Lower leg skin (tissue), 4 donors: Measurements from ENCODE around the gene NRXN3. TPM values are rescaled to one million over a fixed set of nuclear protein-coding genes. Genes with fewer than 3 reads are reported as not detected.

Experiments used
- DNase-seq, 2 donors: peaks; one replicate each; pipeline ENCODE4 v3.0.0-alpha.2; 2019; ENCODE audit warnings: low spot score in 2 of 2
- H3K4me3 ChIP-seq: fragments of 200-600 bp; sonication (generic); 2 replicates; pipeline ENCODE4 v1.5.1; 2017; ENCODE audit warnings: mild to moderate bottlenecking, low read depth; ENCODE audit not compliant: poor library complexity, severe bottlenecking
- POLR2A ChIP-seq, 2 donors: fragments of 450-650 bp; IDR thresholded peaks; one replicate each; pipeline ENCODE4 v1.6.1; 2016 to 2017; ENCODE audit warnings: antibody characterized with exemption in 2 of 2, mild to moderate bottlenecking in 1 of 2, moderate library complexity in 1 of 2
- WGBS, 2 donors: methylation state at CpG; one replicate each; pipeline ENCODE4 v1.1.5; 2018; 5-methylcytosine and 5-hydroxymethylcytosine counted together
- intact Hi-C: fragments of 100-400 bp; cut with DNase I; formaldehyde crosslinking; loops from one replicate; pipeline ENCODE4 v1.15.0; 2023; ENCODE audit warnings: low total_unique reads
- total RNA-seq, 4 donors: library from RNA; depleted of rRNA; stranded (reverse); fragments of >200 nt; gene quantifications; one replicate each; pipeline ENCODE4 v1.1.0, GENCODE V29; 2016
- TF ChIP-seq, protein P1 (sequence below), 3 donors: fragments of 450-650 bp; IDR thresholded peaks; one replicate each; pipeline ENCODE4 v1.5.1; 2016; ENCODE audit warnings: antibody characterized with exemption in 3 of 3, mild to moderate bottlenecking in 3 of 3, moderate library complexity in 2 of 3

The NRXN3 gene
- total RNA-seq, 4 donors from 2014 or later = 0.61 to 2.4 (median 1.7) TPM

DNA sequence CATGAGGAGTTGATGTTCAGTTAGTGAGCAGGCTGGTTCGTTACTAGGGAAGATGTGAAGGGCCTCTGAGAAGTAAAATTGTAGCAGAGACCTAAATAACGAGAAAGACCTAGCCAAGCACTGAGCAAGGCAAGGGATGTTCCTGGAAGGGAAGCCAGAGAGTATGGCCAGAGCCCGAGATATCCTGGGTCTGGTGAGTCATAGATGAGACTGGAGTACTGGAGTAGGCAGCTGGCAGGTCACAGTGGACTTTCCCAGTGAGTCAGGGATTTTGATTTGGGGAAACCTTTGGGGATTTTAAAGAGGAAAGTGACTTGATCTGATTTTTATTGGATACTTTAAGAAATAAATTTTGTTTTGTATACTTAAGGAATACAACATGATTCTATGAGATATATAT, 1672.1 kb downstream of the NRXN3 start:
- TF ChIP-seq POLR2A (IDR thresholded peaks at IDR 0.05) = no peak
- TF ChIP-seq, protein P1, sequence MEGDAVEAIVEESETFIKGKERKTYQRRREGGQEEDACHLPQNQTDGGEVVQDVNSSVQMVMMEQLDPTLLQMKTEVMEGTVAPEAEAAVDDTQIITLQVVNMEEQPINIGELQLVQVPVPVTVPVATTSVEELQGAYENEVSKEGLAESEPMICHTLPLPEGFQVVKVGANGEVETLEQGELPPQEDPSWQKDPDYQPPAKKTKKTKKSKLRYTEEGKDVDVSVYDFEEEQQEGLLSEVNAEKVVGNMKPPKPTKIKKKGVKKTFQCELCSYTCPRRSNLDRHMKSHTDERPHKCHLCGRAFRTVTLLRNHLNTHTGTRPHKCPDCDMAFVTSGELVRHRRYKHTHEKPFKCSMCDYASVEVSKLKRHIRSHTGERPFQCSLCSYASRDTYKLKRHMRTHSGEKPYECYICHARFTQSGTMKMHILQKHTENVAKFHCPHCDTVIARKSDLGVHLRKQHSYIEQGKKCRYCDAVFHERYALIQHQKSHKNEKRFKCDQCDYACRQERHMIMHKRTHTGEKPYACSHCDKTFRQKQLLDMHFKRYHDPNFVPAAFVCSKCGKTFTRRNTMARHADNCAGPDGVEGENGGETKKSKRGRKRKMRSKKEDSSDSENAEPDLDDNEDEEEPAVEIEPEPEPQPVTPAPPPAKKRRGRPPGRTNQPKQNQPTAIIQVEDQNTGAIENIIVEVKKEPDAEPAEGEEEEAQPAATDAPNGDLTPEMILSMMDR (IDR thresholded peaks at IDR 0.05) = no peak
- intact Hi-C loops = no loop called here
- no peak overlapping the region for H3K4me3 ChIP-seq
- WGBS, 2 donors = 33 to 35% methylated on average over 3 of the region's 3 CpGs
- DNase-seq = peak in 1 of 2 donors; percentile 41

DNA sequence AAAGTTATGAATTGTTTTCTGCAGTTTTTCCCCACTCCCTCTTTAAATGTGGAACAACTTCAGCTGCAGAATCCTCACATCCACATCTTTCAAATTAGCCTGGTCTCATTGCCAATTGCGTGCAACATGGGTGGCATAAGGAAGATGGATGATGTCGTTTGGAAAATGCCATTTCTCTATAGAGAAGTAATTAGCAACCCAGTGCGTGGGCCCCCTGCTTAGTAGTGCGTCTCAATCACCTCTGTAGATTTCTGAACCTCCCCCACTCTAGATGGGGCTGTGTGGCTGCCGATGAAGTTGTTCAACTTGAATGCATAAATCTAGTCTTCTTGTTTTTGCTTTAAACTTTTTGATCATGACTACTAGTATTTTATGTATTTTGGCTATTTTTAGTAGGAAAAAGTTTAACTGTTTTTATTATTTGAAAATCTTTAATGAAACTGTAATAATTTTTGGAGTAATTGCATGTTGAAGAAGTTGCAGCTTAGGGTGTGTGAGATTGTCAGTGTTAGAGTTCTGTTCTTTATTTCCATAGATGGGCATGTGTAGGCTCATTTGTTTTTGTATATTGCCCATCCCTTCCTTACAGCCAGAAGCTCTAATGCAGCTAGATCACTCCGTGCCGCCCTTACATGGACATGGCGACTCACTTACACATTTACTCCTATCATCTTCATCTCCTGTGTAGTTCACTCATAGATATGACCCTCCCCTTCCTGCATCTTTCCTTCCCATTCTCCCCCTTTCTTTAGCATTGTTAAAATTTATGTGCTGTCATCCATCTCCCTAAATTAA, 1683.0 kb downstream of the NRXN3 start:
- TF ChIP-seq, protein P1 (IDR thresholded peaks at IDR 0.05) = no peak
- TF ChIP-seq POLR2A (IDR thresholded peaks at IDR 0.05) = no peak
- 55 to 61% methylated on average over 8 of the region's 8 CpGs for WGBS, 2 donors
- no peak overlapping the region for H3K4me3 ChIP-seq
- DNase-seq = no peak
- intact Hi-C loops = no loop called here

DNA sequence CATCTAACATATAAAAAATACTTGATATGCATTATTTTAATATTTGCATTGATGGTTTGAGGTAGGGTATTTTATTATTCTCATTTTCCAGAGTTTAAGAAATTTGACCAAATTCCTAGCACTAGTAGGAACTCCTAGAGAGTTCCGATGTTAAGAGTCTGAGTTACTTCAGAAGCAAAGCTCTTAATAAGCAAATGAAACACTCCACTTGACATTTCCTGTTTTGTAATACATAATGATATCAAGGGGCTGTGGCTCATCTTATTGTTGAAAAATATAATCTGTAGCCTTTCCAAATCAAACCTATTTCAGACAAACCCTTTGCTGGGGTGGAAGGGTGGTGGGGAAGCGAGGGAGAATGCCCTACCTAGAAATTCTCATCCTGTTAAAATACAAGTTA, 1685.6 kb downstream of the NRXN3 start:
- WGBS, 2 donors = 85 to 90% methylated on average over 2 of the region's 2 CpGs
- intact Hi-C loops = no loop called here
- H3K4me3 ChIP-seq = no peak overlapping the region

DNA sequence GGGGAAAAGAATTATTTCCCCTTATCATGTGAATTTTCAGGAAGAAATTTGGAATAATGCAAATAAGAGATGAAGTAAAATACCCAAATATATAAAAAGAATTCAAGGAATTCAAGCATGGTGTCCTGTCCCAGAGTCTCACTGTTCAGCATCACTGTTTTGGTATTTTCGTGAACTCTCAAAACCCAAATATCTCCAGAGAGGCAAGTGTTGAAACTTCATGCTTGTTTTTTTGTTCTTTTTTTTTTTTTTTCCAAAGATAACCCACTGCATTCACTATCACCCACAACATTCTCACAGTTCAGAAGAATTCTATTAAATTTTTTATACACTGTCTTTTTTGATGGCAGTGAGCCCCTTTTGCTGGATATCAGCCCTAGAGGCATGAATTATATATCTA, 1686.2 kb downstream of the NRXN3 start:
- 65 to 80% methylated on average over 1 of the region's 1 CpG for WGBS, 2 donors
- no peak for TF ChIP-seq POLR2A (IDR thresholded peaks at IDR 0.05)
- TF ChIP-seq, protein P1 (IDR thresholded peaks at IDR 0.05) = no peak
- intact Hi-C loops = no loop called here
- DNase-seq = no peak
- H3K4me3 ChIP-seq = no peak overlapping the region

More for the DNA sequence above, 1685.6 kb downstream of the NRXN3 start:
- TF ChIP-seq, protein P1 (IDR thresholded peaks at IDR 0.05) = no peak
- no peak for TF ChIP-seq POLR2A (IDR thresholded peaks at IDR 0.05)
- DNase-seq = no peak

DNA sequence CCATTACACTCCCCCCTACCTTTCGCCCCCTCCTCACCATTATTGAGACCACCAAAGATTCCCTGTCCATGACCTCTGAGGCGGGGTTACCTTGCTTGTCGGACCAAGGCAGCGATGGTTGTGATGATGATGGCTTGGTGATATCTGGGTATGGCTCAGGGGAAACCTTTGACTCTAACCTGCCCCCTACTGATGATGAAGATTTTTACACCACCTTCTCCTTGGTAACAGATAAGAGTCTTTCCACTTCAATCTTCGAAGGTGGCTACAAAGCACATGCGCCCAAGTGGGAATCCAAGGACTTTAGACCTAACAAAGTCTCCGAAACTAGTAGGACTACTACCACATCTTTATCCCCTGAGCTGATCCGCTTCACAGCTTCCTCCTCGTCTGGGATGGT, 1690.9 kb downstream of the NRXN3 start:
- 93 to 96% methylated on average over 9 of the region's 9 CpGs for WGBS, 2 donors
- no peak for DNase-seq
- TF ChIP-seq, protein P1 (IDR thresholded peaks at IDR 0.05) = no peak
- no peak for TF ChIP-seq POLR2A (IDR thresholded peaks at IDR 0.05)
- intact Hi-C loops = no loop called here
- no peak overlapping the region for H3K4me3 ChIP-seq

DNA sequence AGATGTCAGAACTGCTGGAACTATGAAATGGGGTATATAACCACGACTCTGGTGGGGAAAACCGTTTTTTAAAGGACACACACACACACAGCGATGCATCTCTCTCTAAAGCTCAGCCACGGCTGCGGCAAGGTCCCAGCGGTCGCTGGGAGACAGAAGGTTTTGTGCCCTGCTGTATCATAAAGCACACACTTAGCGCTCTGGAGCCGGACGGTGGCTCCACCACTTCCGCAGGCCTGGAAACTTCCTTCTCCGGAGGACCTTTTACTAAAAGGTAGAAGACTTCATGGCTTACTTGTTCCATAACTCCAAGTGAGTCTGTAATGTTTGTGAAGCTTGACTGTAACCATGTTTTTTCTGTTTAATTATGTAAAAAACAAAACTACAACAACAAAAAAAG, 1691.9 kb downstream of the NRXN3 start:
- 92% methylated on average over 12 of the region's 12 CpGs for WGBS, 2 donors
- intact Hi-C loops = no loop called here
- TF ChIP-seq, protein P1 (IDR thresholded peaks at IDR 0.05) = no peak
- no peak for TF ChIP-seq POLR2A (IDR thresholded peaks at IDR 0.05)
- no peak for DNase-seq
- H3K4me3 ChIP-seq = no peak overlapping the region
